Trophoblast cell (in vitro differentiated cells and primary cell): Measurements from ENCODE around the gene ADORA2B.
"Not testable (repeated sequence)": the region's sequence is repeated elsewhere in the genome, so short reads cannot be mapped to it uniquely, and the experiment has no call there.

Source experiments
- DNase-seq, 2 donors: peaks; one replicate each; pipeline ENCODE4 v3.0.0-alpha.2; 2016
- H2AFZ ChIP-seq: 2 replicates; pipeline ENCODE4 v1.6.1; 2013; ENCODE audit warnings: low read length, moderate library complexity, mild to moderate bottlenecking; ENCODE audit not compliant: insufficient read depth, poor library complexity
- H2AK5ac ChIP-seq: 2 replicates; pipeline ENCODE4 v1.6.1; 2013; ENCODE audit warnings: mild to moderate bottlenecking, low read length
- H2BK120ac ChIP-seq: 2 replicates; pipeline ENCODE4 v1.6.1; 2013; ENCODE audit warnings: low read length, mild to moderate bottlenecking, moderate library complexity; ENCODE audit not compliant: insufficient read depth, poor library complexity
- H2BK12ac ChIP-seq: 2 replicates; pipeline ENCODE4 v1.6.1; 2013; ENCODE audit warnings: mild to moderate bottlenecking, low read length, moderate library complexity
- H2BK5ac ChIP-seq: 2 replicates; pipeline ENCODE4 v1.6.1; 2013; ENCODE audit warnings: low read length, low read depth, moderate library complexity, mild to moderate bottlenecking; ENCODE audit not compliant: poor library complexity
- H3K14ac ChIP-seq: 2 replicates; pipeline ENCODE4 v1.6.1; 2013; ENCODE audit warnings: mild to moderate bottlenecking, low read length
- H3K18ac ChIP-seq: 2 replicates; pipeline ENCODE4 v1.6.1; 2013; ENCODE audit warnings: mild to moderate bottlenecking, low read length
- H3K23ac ChIP-seq: 2 replicates; pipeline ENCODE4 v1.6.1; 2013; ENCODE audit warnings: low read length
- H3K27ac ChIP-seq: 2 replicates; pipeline ENCODE4 v1.5.1; 2013; ENCODE audit warnings: low read depth, mild to moderate bottlenecking, inconsistent platforms, low read length, moderate library complexity
- H3K27me3 ChIP-seq: 2 replicates; pipeline ENCODE4 v1.6.1; 2013; ENCODE audit warnings: inconsistent platforms, mild to moderate bottlenecking, low read length, moderate library complexity; ENCODE audit not compliant: insufficient read depth
- H3K36me3 ChIP-seq, 2 experiments: 1 replicate in 1 of 2; 2 replicates in 1 of 2; pipeline ENCODE4 v1.6.1; 2013; ENCODE audit warnings: low read length in 2 of 2, mild to moderate bottlenecking in 2 of 2, moderate library complexity in 1 of 2; ENCODE audit not compliant: insufficient read depth in 2 of 2, control insufficient read depth in 1 of 2
- H3K4ac ChIP-seq: 2 replicates; pipeline ENCODE4 v1.6.1; 2013; ENCODE audit warnings: low read depth, mild to moderate bottlenecking, low read length, moderate library complexity
- H3K4me1 ChIP-seq, 2 experiments: 1 replicate in 1 of 2; 2 replicates in 1 of 2; pipeline ENCODE4 v1.6.1; 2013; ENCODE audit warnings: low read length in 2 of 2, mild to moderate bottlenecking in 2 of 2, moderate library complexity in 1 of 2; ENCODE audit not compliant: insufficient read depth in 2 of 2, control insufficient read depth in 1 of 2
- H3K4me2 ChIP-seq: 2 replicates; pipeline ENCODE4 v1.6.1; 2013; ENCODE audit warnings: inconsistent platforms, mild to moderate bottlenecking, low read length, moderate library complexity
- H3K4me3 ChIP-seq: 2 replicates; pipeline ENCODE4 v1.5.1; 2013; ENCODE audit warnings: mild to moderate bottlenecking, low read depth, low read length, inconsistent platforms
- H3K79me1 ChIP-seq: one replicate; pipeline ENCODE4 v1.6.1; 2013; ENCODE audit warnings: low read length
- H3K79me2 ChIP-seq: 2 replicates; pipeline ENCODE4 v1.6.1; 2013; ENCODE audit warnings: low read length, mild to moderate bottlenecking; ENCODE audit not compliant: control insufficient read depth, insufficient read depth, poor library complexity
- H3K9ac ChIP-seq: 2 replicates; pipeline ENCODE4 v1.6.1; 2013; ENCODE audit warnings: mild to moderate bottlenecking, low read length
- H3K9me3 ChIP-seq: 2 replicates; pipeline ENCODE4 v1.6.1; 2013; ENCODE audit warnings: low read depth, mild to moderate bottlenecking, control low read depth, inconsistent platforms, low read length; ENCODE audit not compliant: insufficient read depth
- H4K12ac ChIP-seq: 2 replicates; pipeline ENCODE4 v1.6.1; 2013; ENCODE audit warnings: low read depth, mild to moderate bottlenecking, low read length, moderate library complexity
- H4K8ac ChIP-seq: 2 replicates; pipeline ENCODE4 v1.6.1; 2013; ENCODE audit warnings: low read depth, mild to moderate bottlenecking, low read length, moderate library complexity
- H4K91ac ChIP-seq: one replicate; pipeline ENCODE4 v1.6.1; 2013; ENCODE audit warnings: low read depth, mild to moderate bottlenecking, low read length, moderate library complexity
- WGBS: extraction: QIAGEN DNeasy Blood & Tissue Kit; methylation state at CpG from one replicate; pipeline ENCODE4 v1.1.7; 2013; ENCODE audit warnings: missing lambda C conversion rate; ENCODE audit not compliant: insufficient read length, insufficient coverage; ENCODE audit errors: extremely low coverage; 5-methylcytosine and 5-hydroxymethylcytosine counted together

ADORA2B gene

GRCh38 chr17:15909481-15909991 lies 35.4 kb upstream of the ADORA2B start:
- H2BK12ac ChIP-seq = peak overlapping the region; percentile 50
- H3K4me2 ChIP-seq = no peak overlapping the region
- peak overlapping the region; percentile 2 for H2AK5ac ChIP-seq
- peak overlapping the region; percentile 63 for H2BK120ac ChIP-seq
- no peaks in the 10 kb centered on the region for H3K27me3 ChIP-seq
- no peak overlapping the region for H4K12ac ChIP-seq
- peaks cover 1% of the 10 kb centered on the region for H3K79me2 ChIP-seq
- no peak overlapping the region for H3K4ac ChIP-seq
- H3K23ac ChIP-seq = no peak overlapping the region
- H3K4me1 ChIP-seq = peaks cover 17 to 29% of the 10 kb centered on the region in 2 experiments
- peak overlapping the region; percentile 28 for H3K14ac ChIP-seq
- peak; percentile 26 to 54 for DNase-seq
- H2BK5ac ChIP-seq = no peak overlapping the region
- H3K9ac ChIP-seq = no peak overlapping the region
- no peaks in the 10 kb centered on the region for H3K9me3 ChIP-seq
- peak overlapping the region; percentile 28 for H4K91ac ChIP-seq
- H3K36me3 ChIP-seq = no peaks in the 10 kb centered on the region
- H3K18ac ChIP-seq = no peak overlapping the region
- peak overlapping the region; percentile 1 for H2AFZ ChIP-seq
- no peak overlapping the region for H4K8ac ChIP-seq
- no peak overlapping the region for H3K27ac ChIP-seq
- WGBS = no CpG with 5 or more reads among the region's 9 CpGs
- H3K4me3 ChIP-seq = no peak overlapping the region
- no peaks in the 10 kb centered on the region for H3K79me1 ChIP-seq

- Histone ChIP-seq H4K12ac (no peak overlapping the region), H3K27ac (peak overlapping the region; percentile 30), H2BK120ac (no peak overlapping the region), H3K9me3 (no peaks in the 10 kb centered on the region), H3K4me2 (no peak overlapping the region), H3K4me1 (peaks cover 17 to 29% of the 10 kb centered on the region in 2 experiments), H3K79me1 (no peaks in the 10 kb centered on the region), H2BK12ac (no peak overlapping the region), H4K8ac (no peak overlapping the region), H3K14ac (no peak overlapping the region), H2AFZ (no peak overlapping the region), H3K23ac (no peak overlapping the region), H3K79me2 (peaks cover 1% of the 10 kb centered on the region), H3K36me3 (no peaks in the 10 kb centered on the region), H3K18ac (no peak overlapping the region), H2BK5ac (no peak overlapping the region), H3K9ac (no peak overlapping the region), H2AK5ac (no peak overlapping the region), H4K91ac (no peak overlapping the region), H3K4ac (no peak overlapping the region), H3K27me3 (no peaks in the 10 kb centered on the region), H3K4me3 (no peak overlapping the region)
- DNase-seq = peak; percentile 99
- WGBS = no CpG with 5 or more reads among the region's 5 CpGs
These were observed 34.1 kb upstream of the ADORA2B start for GRCh38 chr17:15910791-15911190.

DNA sequence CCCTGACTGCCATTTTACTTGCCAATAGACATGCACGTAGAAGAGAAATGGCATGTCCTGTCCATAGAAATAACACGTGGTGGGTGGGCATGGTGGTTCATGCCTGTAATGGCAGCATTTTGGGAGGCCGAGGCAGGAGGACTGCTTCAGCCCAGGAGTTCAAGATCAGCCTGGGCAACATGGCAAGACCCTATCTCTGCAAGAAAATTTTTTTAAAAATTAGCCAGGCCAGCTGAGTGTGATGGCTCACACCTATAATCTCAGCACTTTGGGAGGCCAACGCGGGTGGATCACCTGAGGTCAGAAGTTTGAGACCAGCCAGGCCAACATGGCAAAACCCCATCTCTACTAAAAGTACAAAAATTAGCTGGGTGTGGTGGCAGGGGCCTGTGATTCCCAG lies 33.2 kb upstream of the ADORA2B start:
- not testable (repeated sequence) for H2AK5ac ChIP-seq, H4K91ac ChIP-seq, H3K79me2 ChIP-seq, H3K23ac ChIP-seq, H3K4ac ChIP-seq, H2BK12ac ChIP-seq, H2BK5ac ChIP-seq, H2BK120ac ChIP-seq, H3K4me3 ChIP-seq, H3K27me3 ChIP-seq, H2AFZ ChIP-seq, DNase-seq, H3K18ac ChIP-seq, H3K79me1 ChIP-seq, H3K4me2 ChIP-seq, H3K9ac ChIP-seq, H4K8ac ChIP-seq, H3K9me3 ChIP-seq, H3K27ac ChIP-seq, H4K12ac ChIP-seq, H3K14ac ChIP-seq, H3K36me3 ChIP-seq
- no CpG with 5 or more reads among the region's 5 CpGs for WGBS
- peaks cover 17 to 29% of the 10 kb centered on the region in 2 experiments for H3K4me1 ChIP-seq

- Histone ChIP-seq H3K23ac (no peak overlapping the region), H3K18ac (no peak overlapping the region), H3K27me3 (no peaks in the 10 kb centered on the region)
These were observed 32.4 kb upstream of the ADORA2B start for GRCh38 chr17:15912416-15912955.

More at GRCh38 chr17:15912416-15912955, 32.4 kb upstream of the ADORA2B start:
- H2BK5ac ChIP-seq = no peak overlapping the region
- H3K4me2 ChIP-seq = no peak overlapping the region
- no peak overlapping the region for H3K14ac ChIP-seq
- H3K4ac ChIP-seq = no peak overlapping the region
- H3K36me3 ChIP-seq = no peaks in the 10 kb centered on the region
- no peaks in the 10 kb centered on the region for H3K9me3 ChIP-seq
- no peak for DNase-seq
- no peak overlapping the region for H2BK12ac ChIP-seq
- H2BK120ac ChIP-seq = no peak overlapping the region
- H3K27ac ChIP-seq = no peak overlapping the region
- no peak overlapping the region for H4K12ac ChIP-seq
- no peak overlapping the region for H3K9ac ChIP-seq
- no peak overlapping the region for H2AK5ac ChIP-seq
- no peak overlapping the region for H4K91ac ChIP-seq
- peaks cover 17 to 29% of the 10 kb centered on the region in 2 experiments for H3K4me1 ChIP-seq
- H3K79me2 ChIP-seq = peaks cover 1% of the 10 kb centered on the region
- no peak overlapping the region for H4K8ac ChIP-seq
- H3K79me1 ChIP-seq = peaks cover under 1% of the 10 kb centered on the region
- no peak overlapping the region for H3K4me3 ChIP-seq
- no CpG with 5 or more reads among the region's 9 CpGs for WGBS
- no peak overlapping the region for H2AFZ ChIP-seq
